ENCODE measurements around the gene GTF2H4. TPM values are rescaled to one million over a fixed set of nuclear protein-coding genes. Genes with fewer than 3 reads are reported as not detected.

Gene GTF2H4
- total RNA-seq, 1 experiment from 2014 or later = 42.6 TPM

DNA sequence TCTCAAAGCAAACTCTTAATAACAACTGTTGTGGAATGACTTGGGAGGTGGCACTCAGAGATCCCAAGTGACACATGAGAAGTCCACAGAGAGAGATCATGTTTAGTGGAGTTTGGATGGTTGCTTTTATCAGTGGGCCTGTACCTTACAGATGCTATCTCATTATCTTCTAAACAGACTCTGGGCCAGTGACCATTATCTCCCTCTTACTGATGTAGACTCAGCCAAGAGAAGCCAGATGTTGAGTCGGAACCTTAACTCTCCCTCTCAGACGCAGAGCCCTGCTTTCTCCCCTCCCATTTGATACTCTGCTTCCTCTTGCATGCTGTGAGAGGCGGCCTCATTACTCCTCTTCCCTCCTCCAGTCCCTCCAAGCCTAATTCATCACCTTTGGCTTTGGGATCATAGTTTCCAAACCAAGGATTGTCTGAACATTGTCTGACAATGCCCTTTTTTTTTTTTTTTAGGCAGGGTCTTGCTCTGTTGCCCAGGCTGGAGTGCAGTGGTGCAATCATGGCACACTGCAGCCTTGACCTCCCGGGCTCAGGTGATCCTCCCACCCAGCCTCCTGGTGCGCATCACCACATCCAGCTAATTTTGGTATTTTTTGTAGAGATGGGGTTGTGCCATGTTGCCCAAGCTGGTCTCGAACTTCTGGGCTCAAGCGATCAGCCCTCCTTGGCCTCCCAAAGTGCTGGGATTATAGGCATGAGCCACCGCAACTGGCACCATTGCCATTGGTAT lies 28.2 kb upstream of the GTF2H4 start:
- Histone ChIP-seq H3K4me3 (ENCODE audit: low read depth, low read length, poor library complexity, severe bottlenecking) (no peak overlapping the region), H3K9me3 (ENCODE audit: low read depth, low read length, poor library complexity, severe bottlenecking) (no peaks in the 10 kb centered on the region), H3K4me1 (ENCODE audit: insufficient read depth, low read length, poor library complexity, severe bottlenecking) (peaks cover 16% of the 10 kb centered on the region), H3K27me3 (replicated peaks; ENCODE audit: insufficient read depth, low read depth, low read length, poor library complexity) (no peaks in the 10 kb centered on the region), H3K27ac (ENCODE audit: low read depth, low read length, poor library complexity, severe bottlenecking) (no peak overlapping the region), H3K36me3 (ENCODE audit: insufficient read depth, low read length, poor library complexity, severe bottlenecking) (no peaks in the 10 kb centered on the region)
- ChIA-PET POLR2A (ENCODE audit: low non-redundant PET) (no interaction called here), CTCF (interaction anchor here (1.2 kb wide), 1 partner anchor 200 kb away, joined by 3 read pairs; no protein-coding TSS in a partner anchor)
- intact Hi-C loops (cut with micrococcal nuclease; ENCODE audit: unreplicated experiment) = loop anchor here (5.0 to 10.0 kb wide), 3 partner anchors 138 to 325 kb away; partner anchors contain the start of genes FLOT1, GNL1, IER3 and PRR3
- TF ChIP-seq EZH2 (IDR thresholded peaks at IDR 0.05; ENCODE audit: borderline replicate concordance, low read depth, low read length, poor library complexity, severe bottlenecking) = no peak
- TF ChIP-seq CTCF (conservative IDR thresholded peaks at IDR 0.05; ENCODE audit: low read depth, low read length) = no peak
- no peak for DNase-seq (ENCODE audit: low spot score)
- BruUV-seq (replicated peaks) = no TSS peak

- Histone ChIP-seq H3K27me3 (replicated peaks; ENCODE audit: insufficient read depth, low read depth, low read length, poor library complexity) (no peaks in the 10 kb centered on the region), H3K4me1 (ENCODE audit: insufficient read depth, low read length, poor library complexity, severe bottlenecking) (peaks cover 23% of the 10 kb centered on the region), H3K4me3 (ENCODE audit: low read depth, low read length, poor library complexity, severe bottlenecking) (no peak overlapping the region), H3K36me3 (ENCODE audit: insufficient read depth, low read length, poor library complexity, severe bottlenecking) (no peaks in the 10 kb centered on the region), H3K9me3 (ENCODE audit: low read depth, low read length, poor library complexity, severe bottlenecking) (no peaks in the 10 kb centered on the region), H3K27ac (ENCODE audit: low read depth, low read length, poor library complexity, severe bottlenecking) (no peak overlapping the region)
- no peak for DNase-seq (ENCODE audit: low spot score)
- no TSS peak for BruUV-seq (replicated peaks)
- ChIA-PET POLR2A (ENCODE audit: low non-redundant PET) (interaction anchor here (0.5 kb wide), 1 partner anchor 69 kb away, joined by 4 read pairs; no protein-coding TSS in a partner anchor), CTCF (interaction anchor here (1.2 kb wide), 1 partner anchor 199 kb away, joined by 3 read pairs; no protein-coding TSS in a partner anchor)
- TF ChIP-seq EZH2 (IDR thresholded peaks at IDR 0.05; ENCODE audit: borderline replicate concordance, low read depth, low read length, poor library complexity, severe bottlenecking) (no peak), CTCF (conservative IDR thresholded peaks at IDR 0.05; ENCODE audit: low read depth, low read length) (no peak)
- intact Hi-C loops (cut with micrococcal nuclease; ENCODE audit: unreplicated experiment) = loop anchor here (10.0 kb wide), 1 partner anchor 326 kb away; the partner anchor contains the start of genes GNL1 and PRR3
Measured at GRCh38 chr6:30880698-30881252, 27.2 kb upstream of the GTF2H4 start.

DNA sequence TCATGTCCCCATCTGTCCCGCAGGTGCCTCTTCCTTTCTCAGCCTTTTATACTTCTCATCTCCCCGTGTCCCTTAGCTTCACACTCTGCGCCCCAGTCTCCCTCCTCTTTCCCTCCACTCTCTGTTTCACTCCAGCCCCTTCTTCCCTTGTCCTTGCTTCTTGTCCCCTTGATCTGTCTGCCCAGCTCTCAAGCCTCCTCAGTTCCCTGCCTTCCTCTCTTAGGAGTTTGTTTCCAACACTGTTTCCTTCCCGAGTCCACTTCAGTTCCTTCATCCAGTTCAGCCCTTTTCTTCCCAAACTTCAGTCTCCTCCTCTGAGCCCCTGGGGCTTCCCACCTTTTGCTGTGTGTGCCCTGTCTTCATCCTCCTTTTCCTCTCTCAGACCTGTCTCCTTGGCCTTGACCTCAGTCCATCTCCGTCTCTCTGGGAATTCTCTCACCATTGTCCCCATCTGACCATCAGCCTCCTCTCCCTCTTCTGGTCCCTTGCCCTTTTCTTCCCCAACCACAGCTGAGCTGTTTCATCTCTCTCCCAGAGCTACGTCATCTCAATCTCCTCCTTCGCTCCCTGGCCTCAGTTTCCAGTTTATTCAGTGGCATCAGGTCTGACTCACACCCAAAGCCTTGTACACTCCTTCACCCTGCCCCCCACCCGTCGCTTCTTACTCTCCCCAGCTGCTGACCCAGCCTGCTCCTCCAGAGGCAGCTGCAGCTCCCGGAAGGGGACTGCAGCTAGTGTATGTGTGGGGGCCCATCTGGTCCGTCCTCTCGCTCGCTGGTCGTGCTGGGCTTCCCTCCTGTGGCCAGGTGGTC lies 26.4 kb upstream of the GTF2H4 start:
- DNase-seq (ENCODE audit: low spot score) = no peak
- no peak for TF ChIP-seq CTCF (conservative IDR thresholded peaks at IDR 0.05; ENCODE audit: low read depth, low read length)
- TF ChIP-seq EZH2 (IDR thresholded peaks at IDR 0.05; ENCODE audit: borderline replicate concordance, low read depth, low read length, poor library complexity, severe bottlenecking) = no peak
- BruUV-seq (replicated peaks) = no TSS peak
- Histone ChIP-seq H3K27me3 (replicated peaks; ENCODE audit: insufficient read depth, low read depth, low read length, poor library complexity) (no peaks in the 10 kb centered on the region), H3K4me1 (ENCODE audit: insufficient read depth, low read length, poor library complexity, severe bottlenecking) (peaks cover 27% of the 10 kb centered on the region), H3K9me3 (ENCODE audit: low read depth, low read length, poor library complexity, severe bottlenecking) (no peaks in the 10 kb centered on the region), H3K4me3 (ENCODE audit: low read depth, low read length, poor library complexity, severe bottlenecking) (no peak overlapping the region), H3K27ac (ENCODE audit: low read depth, low read length, poor library complexity, severe bottlenecking) (no peak overlapping the region), H3K36me3 (ENCODE audit: insufficient read depth, low read length, poor library complexity, severe bottlenecking) (no peaks in the 10 kb centered on the region)
- POLR2A ChIA-PET (ENCODE audit: low non-redundant PET) = interaction anchor here (0.5 to 0.6 kb wide), 2 partner anchors 69 to 165 kb away, joined by 3 to 4 read pairs; partner anchors contain the start of gene MDC1
- intact Hi-C loops (cut with micrococcal nuclease; ENCODE audit: unreplicated experiment) = loop anchor here (10.0 kb wide), 1 partner anchor 327 kb away; the partner anchor contains the start of genes GNL1 and PRR3
- CTCF ChIA-PET = interaction anchor here (0.6 to 1.2 kb wide), 3 partner anchors 13 to 250 kb away, joined by 3 to 4 read pairs (median 3); no protein-coding TSS in a partner anchor
